GM12878 (cell line): ENCODE data around the gene KRTAP5-2. TPM values are rescaled to one million over a fixed set of nuclear protein-coding genes. Genes with fewer than 3 reads are reported as not detected.

Experiments used
- ATAC-seq: fragments of 200-7000 bp; cut with Tn5 transposase; 3 replicates; pipeline ENCODE4 v1.9.1; 2020; ENCODE audit warnings: mild to moderate bottlenecking, moderate library complexity
- BruUV-seq: library from RNA; stranded (reverse); fragments of 400-500 nt; replicated peaks from 2 replicates; lab custom pipeline; 2021; lab: Mats Ljungman, UMichigan
- CTCF ChIA-PET: fragments of 300-600 bp; sonication (Branson Sonifier 250); formaldehyde crosslinking; extraction: SDS; loops from one replicate; lab custom pipeline; 2021; ENCODE audit warnings: inconsistent platforms; lab: Yijun Ruan, JAX
- POLR2A ChIA-PET: fragments of 350-600 bp; formaldehyde crosslinking; extraction: SDS; loops from one replicate; lab custom pipeline; 2021; ENCODE audit warnings: inconsistent platforms; lab: Charles Lee
- RAD21 ChIA-PET: fragments of 300-600 bp; sonication (Branson Sonifier 250); formaldehyde crosslinking; loops from one replicate; lab custom pipeline; 2023; ENCODE audit warnings: antibody characterized with exemption; ENCODE audit not compliant: unreplicated experiment; lab: Charles Lee
- SMC1A ChIA-PET: fragments of 300-600 bp; sonication (Branson Sonifier 250); formaldehyde crosslinking; loops from one replicate; lab custom pipeline; 2023; ENCODE audit not compliant: unreplicated experiment, uncharacterized antibody; lab: Charles Lee
- DNase-seq: peaks from one replicate; pipeline ENCODE4 v3.0.0-alpha.2; 2011; ENCODE audit warnings: low read depth, low spot score
- FAIRE-seq: peaks from 3 replicates; lab custom pipeline; 2011; peaks lifted over from hg19 to GRCh38; lab: Jason Lieb, UNC
- H2AFZ ChIP-seq: 2 replicates; pipeline ENCODE4 v1.6.0; 2011; ENCODE audit warnings: low read depth, low read length, control low read depth; ENCODE audit not compliant: control insufficient read depth
- H3K27ac ChIP-seq: 2 replicates; pipeline ENCODE4 v1.5.1; 2011; ENCODE audit warnings: control low read depth; ENCODE audit not compliant: control insufficient read depth, insufficient read depth
- H3K27me3 ChIP-seq, 2 experiments: replicated peaks in 1 of 2; 2 replicates each; pipeline versions ENCODE4 v1.6.0 to v1.6.1; 2011; ENCODE audit warnings: low read length in 1 of 2; ENCODE audit not compliant: control insufficient read depth in 2 of 2, insufficient read depth in 2 of 2
- H3K36me3 ChIP-seq, 2 experiments: 2 replicates each; pipeline ENCODE4 v1.5.1; 2011; ENCODE audit warnings: low read length in 1 of 2; ENCODE audit not compliant: control insufficient read depth in 2 of 2, insufficient read depth in 2 of 2
- H3K4me1 ChIP-seq: 2 replicates; pipeline ENCODE4 v1.6.1; 2011; ENCODE audit warnings: mild to moderate bottlenecking, low read length, moderate library complexity, mixed read lengths; ENCODE audit not compliant: control insufficient read depth, insufficient read depth
- H3K4me2 ChIP-seq: 2 replicates; pipeline ENCODE4 v1.6.0; 2011; ENCODE audit warnings: control low read depth; ENCODE audit not compliant: control insufficient read depth, insufficient read depth
- H3K4me3 ChIP-seq: fragments of 200-600 bp; sonication (generic); 2 replicates; pipeline ENCODE4 v1.5.1; 2016
- H3K79me2 ChIP-seq: 2 replicates; pipeline ENCODE4 v1.6.0; 2011; ENCODE audit warnings: low read length; ENCODE audit not compliant: control insufficient read depth, insufficient read depth
- H3K9ac ChIP-seq: 2 replicates; pipeline ENCODE4 v1.8.0; 2011; ENCODE audit warnings: low read length, control low read depth, mixed read lengths; ENCODE audit not compliant: control insufficient read depth, insufficient read depth
- H3K9me3 ChIP-seq: replicated peaks from 3 replicates; pipeline ENCODE4 v1.5.1; 2011; ENCODE audit warnings: mild to moderate bottlenecking, low read length; ENCODE audit not compliant: control insufficient read depth, insufficient read depth
- H4K20me1 ChIP-seq: 2 replicates; pipeline ENCODE4 v1.6.0; 2011; ENCODE audit not compliant: control insufficient read depth, insufficient read depth
- BCL11A ChIP-seq: IDR thresholded peaks from 2 replicates; pipeline ENCODE4 v1.6.1; 2011; ENCODE audit warnings: low read depth, low read length
- CBX5 ChIP-seq: sonication (generic); IDR thresholded peaks from 2 replicates; pipeline ENCODE4 v1.6.1; 2016; ENCODE audit warnings: low read depth, moderate library complexity, mild to moderate bottlenecking, inconsistent platforms
- CEBPZ ChIP-seq: fragments of 150-350 bp; IDR thresholded peaks from 2 replicates; pipeline ENCODE4 v1.6.1; 2016; ENCODE audit warnings: low read depth, low read length
- POLR2AphosphoS5 ChIP-seq: IDR thresholded peaks from 2 replicates; pipeline ENCODE4 v1.6.1; 2011; ENCODE audit warnings: mild to moderate bottlenecking, low read length, inconsistent platforms
- RAD51 ChIP-seq: fragments of 450-650 bp; IDR thresholded peaks from 2 replicates; pipeline ENCODE4 v1.6.1; 2016; ENCODE audit warnings: moderate library complexity, mild to moderate bottlenecking, inconsistent platforms
- TCF3 ChIP-seq: IDR thresholded peaks from 2 replicates; pipeline ENCODE4 v1.6.1; 2012; ENCODE audit warnings: low read depth, mild to moderate bottlenecking, low read length, borderline replicate concordance; ENCODE audit not compliant: insufficient read depth
- ZSCAN29 ChIP-seq: fragments of 450-650 bp; IDR thresholded peaks from 2 replicates; pipeline ENCODE4 v1.6.1; 2017; ENCODE audit warnings: mild to moderate bottlenecking, moderate library complexity
- WGBS: methylation state at CpG from one replicate; pipeline ENCODE4 v1.1.6; 2016; ENCODE audit warnings: low lambda C conversion rate; ENCODE audit not compliant: insufficient replicate concordance, insufficient coverage; ENCODE audit errors: missing lambda C conversion rate; 5-methylcytosine and 5-hydroxymethylcytosine counted together
- in situ Hi-C: fragments of 300-500 bp; cut with MboI; formaldehyde crosslinking; loops from 9 replicates; pipeline ENCODE4 v1.14.3; 2018; ENCODE audit warnings: mixed read lengths
- intact Hi-C: fragments of 100-400 bp; cut with micrococcal nuclease; formaldehyde crosslinking; loops from one replicate; pipeline ENCODE4 v1.14.2; 2022; ENCODE audit not compliant: unreplicated experiment
- polyA plus RNA-seq, 11 experiments: library from polyadenylated mRNA; depleted of rRNA in 4 of 11; unstranded in 6 of 11; stranded (reverse) in 5 of 11; fragments of >200 nt; fragmentation: Nextera tagmentation in 4 of 11; fragmentation: Illumina TruSeq in 1 of 11; extraction: Ambion mirVana in 4 of 11; extraction: Trizol in 1 of 11; gene quantifications; 1 replicate in 1 of 11; 2 replicates in 10 of 11; pipeline versions ENCODE4 v1.2.1 to v1.2.3, GENCODE V29; 2011 to 2016; ENCODE audit warnings: inconsistent platforms in 2 of 11, missing spikeins in 2 of 11, low read depth in 1 of 11
- total RNA-seq, 4 experiments: library from RNA; depleted of rRNA in 3 of 4; stranded (reverse); fragments of >200 nt in 3 of 4; fragmentation: Illumina TruSeq in 1 of 4; extraction: Trizol in 1 of 4; gene quantifications; 2 replicates each; pipeline versions ENCODE4 v1.2.1 to v1.2.3, GENCODE V29; 2013 to 2021

The KRTAP5-2 gene
- total and polyA plus RNA-seq, 10 of the 15 experiments (the other 5 are each of a cell fraction or from before 2014, with no cell fraction given): not detected

GRCh38 chr11:1639666-1640065 lies 41.6 kb upstream of the KRTAP5-2 start:
- in situ Hi-C loops: no loop called here
- H3K36me3 ChIP-seq: no peaks in the 10 kb centered on the region
- ChIA-PET SMC1A (no interaction called here), RAD21 (interaction anchor here (1.4 kb wide), 1 partner anchor 54 kb away, joined by 4 read pairs; no protein-coding TSS in a partner anchor), CTCF (interaction anchor here (0.6 to 3.6 kb wide), 10 partner anchors 8 to 517 kb away, joined by 3 to 23 read pairs (median 3); partner anchors contain the start of gene KRTAP5-4), POLR2A (no interaction called here)
- intact Hi-C loops: no loop called here
- no peak overlapping the region for H2AFZ ChIP-seq
- no peaks in the 10 kb centered on the region for H3K9me3 ChIP-seq
- H3K9ac ChIP-seq: no peak overlapping the region
- ATAC-seq (no peak), DNase-seq (no peak), FAIRE-seq (no peak)
- no peaks in the 10 kb centered on the region for H4K20me1 ChIP-seq
- H3K27ac ChIP-seq: no peak overlapping the region
- no peaks in the 10 kb centered on the region; a peak in 2 of 4 replicates for H3K27me3 ChIP-seq
- H3K4me3 ChIP-seq: no peak overlapping the region
- TF ChIP-seq CEBPZ: no peak
- TF ChIP-seq RAD51: no peak
- TF ChIP-seq POLR2AphosphoS5: no peak
- TF ChIP-seq CBX5: no peak
- TF ChIP-seq BCL11A: no peak
- TF ChIP-seq TCF3: no peak
- TF ChIP-seq ZSCAN29: no peak
- no peak overlapping the region for H3K4me2 ChIP-seq
- H3K4me1 ChIP-seq: no peaks in the 10 kb centered on the region
- 48% methylated on average over 15 of the region's 15 CpGs for WGBS
- no peaks in the 10 kb centered on the region for H3K79me2 ChIP-seq
- no TSS peak for BruUV-seq
